ENCODE measurements around the gene MTERF4. TPM values are rescaled to one million over a fixed set of nuclear protein-coding genes. Genes with fewer than 3 reads are reported as not detected.

MTERF4 gene
- total RNA-seq, 2 donors from 2014 or later, result 91.3 to 98.5 TPM

DNA sequence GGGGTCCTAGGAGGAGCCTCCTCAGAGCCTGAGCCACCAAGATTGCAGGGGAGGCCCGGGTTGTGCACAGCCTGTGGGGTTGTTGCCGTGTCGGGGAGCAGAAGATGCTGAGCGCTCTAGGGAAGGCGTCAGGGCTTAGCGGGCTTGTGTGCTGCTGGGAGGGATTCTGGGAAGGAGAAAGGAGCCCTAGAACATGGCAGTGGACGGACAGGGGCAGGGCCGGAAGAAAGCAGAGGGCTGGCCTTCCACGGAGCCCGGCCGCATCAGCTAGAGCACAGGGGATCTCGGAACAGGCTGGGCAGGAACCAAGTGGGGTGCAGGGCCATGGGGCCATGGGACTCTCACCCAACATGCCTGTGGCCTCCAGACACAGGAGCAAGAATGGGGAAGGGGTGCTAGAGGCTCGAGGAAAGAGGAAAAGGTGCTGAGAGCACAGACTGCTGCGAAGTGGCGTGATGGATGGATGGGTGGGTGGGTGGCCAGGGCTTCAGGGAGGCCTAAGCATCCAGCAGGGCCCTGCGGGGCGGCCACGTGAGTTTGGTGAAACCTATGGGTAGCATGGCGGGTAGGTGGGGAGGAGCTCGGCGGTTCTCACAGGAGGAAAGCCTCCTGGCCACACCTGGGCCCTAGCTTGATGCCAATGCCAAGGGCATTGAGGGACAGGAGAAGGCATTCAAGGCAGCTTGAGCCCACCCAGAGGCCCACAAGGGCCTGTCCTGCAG is 35.8 kb downstream of the MTERF4 start:
- DNase-seq (ENCODE audit: low spot score), result no peak
- TF ChIP-seq CTCF (IDR thresholded peaks at IDR 0.05) (no peak), POLR2AphosphoS5 (IDR thresholded peaks at IDR 0.05) (no peak), POLR2A (IDR thresholded peaks at IDR 0.05) (no peak)
- 89% methylated on average over 21 of the region's 21 CpGs for WGBS
- Histone ChIP-seq H3K27ac (no peak overlapping the region), H3K27me3 (replicated peaks; ENCODE audit: insufficient read depth) (no peaks in the 10 kb centered on the region), H3K4me1 (replicated peaks) (peaks cover 10% of the 10 kb centered on the region), H3K36me3 (no peaks in the 10 kb centered on the region), H3K4me3 (no peak overlapping the region), H3K9me3 (no peaks in the 10 kb centered on the region)
- intact Hi-C loops (cut with DNase I), result no loop called here

DNA sequence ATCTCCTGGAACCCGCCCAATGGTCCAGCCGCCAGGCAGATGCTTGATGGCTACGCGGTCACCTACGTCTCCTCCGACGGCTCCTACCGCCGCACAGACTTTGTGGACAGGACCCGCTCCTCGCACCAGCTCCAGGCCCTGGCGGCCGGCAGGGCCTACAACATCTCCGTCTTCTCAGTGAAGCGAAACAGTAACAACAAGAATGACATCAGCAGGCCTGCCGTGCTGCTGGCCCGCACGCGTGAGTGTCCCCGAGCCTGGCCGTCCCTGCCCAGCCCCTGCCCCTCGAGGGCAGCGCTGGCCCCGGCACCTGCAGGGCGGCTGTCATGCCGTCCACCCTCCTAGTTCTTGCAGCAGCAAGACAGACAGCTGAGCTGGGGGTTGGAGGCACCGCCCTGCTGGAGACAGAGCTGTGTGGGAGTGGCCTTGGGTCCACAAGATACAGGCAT is 36.7 kb downstream of the MTERF4 start:
- Histone ChIP-seq H3K36me3 (no peaks in the 10 kb centered on the region), H3K27me3 (replicated peaks; ENCODE audit: insufficient read depth) (no peaks in the 10 kb centered on the region), H3K27ac (no peak overlapping the region), H3K4me1 (replicated peaks) (peaks cover 10% of the 10 kb centered on the region), H3K9me3 (no peaks in the 10 kb centered on the region), H3K4me3 (no peak overlapping the region)
- intact Hi-C loops (cut with DNase I), result no loop called here
- DNase-seq (ENCODE audit: low spot score), result no peak
- WGBS, result 89% methylated on average over 27 of the region's 27 CpGs
- TF ChIP-seq CTCF (IDR thresholded peaks at IDR 0.05) (no peak), POLR2A (IDR thresholded peaks at IDR 0.05) (no peak), POLR2AphosphoS5 (IDR thresholded peaks at IDR 0.05) (no peak)

DNA sequence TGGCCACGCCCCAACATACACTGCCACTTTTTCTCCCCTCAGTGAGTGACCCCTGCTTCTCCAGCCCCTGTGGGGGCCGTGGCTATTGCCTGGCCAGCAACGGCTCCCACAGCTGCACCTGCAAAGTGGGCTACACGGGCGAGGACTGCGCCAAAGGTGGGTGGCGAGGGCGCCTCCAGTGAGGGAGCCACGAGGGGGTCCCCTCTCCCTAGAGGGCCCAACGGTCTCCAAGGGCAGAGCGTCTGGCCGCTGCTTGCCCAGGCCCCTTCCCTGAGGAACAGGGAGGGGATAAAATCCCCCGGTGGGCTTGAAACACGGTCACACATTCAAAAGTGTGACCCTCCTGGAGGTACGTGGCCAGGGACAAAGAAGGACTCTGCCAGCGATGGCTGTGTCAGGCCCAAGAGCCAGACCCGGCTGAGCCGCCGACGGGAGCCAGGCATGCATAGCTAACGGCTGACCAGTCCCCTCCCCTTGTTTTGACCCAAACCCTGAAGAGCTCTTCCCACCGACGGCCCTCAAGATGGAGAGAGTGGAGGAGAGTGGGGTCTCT is 37.2 kb downstream of the MTERF4 start:
- Histone ChIP-seq H3K4me1 (replicated peaks) (peaks cover 10% of the 10 kb centered on the region), H3K9me3 (no peaks in the 10 kb centered on the region), H3K27ac (no peak overlapping the region), H3K27me3 (replicated peaks; ENCODE audit: insufficient read depth) (no peaks in the 10 kb centered on the region), H3K4me3 (no peak overlapping the region), H3K36me3 (no peaks in the 10 kb centered on the region)
- no peak for TF ChIP-seq POLR2A (IDR thresholded peaks at IDR 0.05)
- no peak for TF ChIP-seq POLR2AphosphoS5 (IDR thresholded peaks at IDR 0.05)
- no peak for TF ChIP-seq CTCF (IDR thresholded peaks at IDR 0.05)
- intact Hi-C loops (cut with DNase I), result no loop called here
- 85% methylated on average over 22 of the region's 23 CpGs for WGBS
- DNase-seq (ENCODE audit: low spot score), result no peak

DNA sequence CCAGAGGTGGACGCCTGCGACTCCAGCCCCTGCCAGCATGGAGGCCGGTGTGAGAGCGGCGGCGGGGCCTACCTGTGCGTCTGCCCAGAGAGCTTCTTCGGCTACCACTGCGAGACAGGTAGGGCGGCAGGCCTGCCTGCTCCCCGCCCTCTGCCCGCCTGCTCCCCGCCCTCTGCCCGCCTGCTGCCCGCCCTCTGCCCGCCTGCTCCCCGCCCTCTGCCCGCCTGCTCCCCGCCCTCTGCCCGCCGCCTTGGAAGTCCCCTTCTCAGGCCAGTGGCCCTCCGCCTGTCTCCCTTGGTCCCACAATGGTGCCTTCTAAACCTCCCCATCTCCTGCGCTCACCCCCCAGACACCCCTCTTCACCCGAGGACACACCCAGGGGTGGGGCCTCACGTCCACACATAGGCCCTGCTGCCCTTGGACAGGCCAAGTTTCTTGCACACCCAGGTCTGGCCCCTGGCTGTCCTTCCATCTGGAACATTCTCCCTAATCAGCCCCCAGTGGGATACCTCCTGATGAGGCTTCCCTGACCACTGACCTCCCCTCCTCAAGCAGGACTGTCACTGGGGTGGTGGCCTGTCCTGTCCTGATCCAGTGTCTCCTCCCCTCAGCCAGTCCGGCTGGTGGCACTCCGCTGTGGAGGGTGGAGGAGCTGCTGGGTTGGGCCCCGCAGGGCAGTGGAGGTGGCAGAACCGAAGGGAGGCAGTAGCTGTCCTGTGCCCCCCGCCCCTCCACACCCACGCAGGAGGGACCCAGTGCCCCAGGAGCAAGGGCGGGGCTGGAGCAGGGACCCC is 37.9 kb downstream of the MTERF4 start:
- TF ChIP-seq POLR2A (IDR thresholded peaks at IDR 0.05) (peak; percentile 73), POLR2AphosphoS5 (IDR thresholded peaks at IDR 0.05) (peak; percentile 46), CTCF (IDR thresholded peaks at IDR 0.05) (no peak)
- peak overlapping the region; percentile 51 for H3K27ac ChIP-seq
- intact Hi-C loops (cut with DNase I), result no loop called here
- 12% methylated on average over 21 of the region's 32 CpGs for WGBS
- H3K9me3 ChIP-seq, result no peaks in the 10 kb centered on the region
- H3K4me1 ChIP-seq (replicated peaks), result peaks cover 10% of the 10 kb centered on the region
- DNase-seq (ENCODE audit: low spot score), result peak; percentile 69
- H3K36me3 ChIP-seq, result no peaks in the 10 kb centered on the region
- H3K27me3 ChIP-seq (replicated peaks; ENCODE audit: insufficient read depth), result no peaks in the 10 kb centered on the region
- H3K4me3 ChIP-seq, result peak overlapping the region; percentile 28 to 46

Measured in prostate gland (tissue), 2 donors.